HS-5 (cell line): Measurements from ENCODE around the gene USHBP1.

Experiments used
- DNase-seq: peaks from one replicate; pipeline ENCODE4 v3.0.0-alpha.2; 2012; ENCODE audit warnings: low read depth

The USHBP1 gene

GRCh38 chr19:17210296-17210695 is 54.2 kb downstream of the USHBP1 start:
- DNase-seq, result no peak

GRCh38 chr19:17209126-17210036 is 55.2 kb downstream of the USHBP1 start:
- no peak for DNase-seq

- DNase-seq, result no peak
Measured at GRCh38 chr19:17206736-17207581, 57.6 kb downstream of the USHBP1 start.

GRCh38 chr19:17205237-17206140 is 59.1 kb downstream of the USHBP1 start:
- DNase-seq, result no peak

- no peak for DNase-seq
Measured at GRCh38 chr19:17202713-17203112, 61.8 kb downstream of the USHBP1 start.

- no peak for DNase-seq
Measured at GRCh38 chr19:17202249-17202648, 62.3 kb downstream of the USHBP1 start.

- no peak for DNase-seq
Measured at GRCh38 chr19:17200408-17201079, 64.0 kb downstream of the USHBP1 start.
